ENCODE results near the gene VCP. TPM values are rescaled to one million over a fixed set of nuclear protein-coding genes. Genes with fewer than 3 reads are reported as not detected.

The VCP gene
- total and polyA plus RNA-seq, 9 of the 15 experiments (the other 6 are each of a cell fraction or from before 2014, with no cell fraction given): 7.1 to 257 (median 199) TPM

- no peak for TF ChIP-seq MAFF (IDR thresholded peaks at IDR 0.05; ENCODE audit: low read length)
- peak; percentile 27 to 73; a peak in 3 of 4 replicates for TF ChIP-seq RAD21 (CRISPR knock-in tag; conservative IDR thresholded peaks at IDR 0.05 in 1 of 2, IDR thresholded peaks at IDR 0.05 in 1 of 2)
- peak; percentile 53 to 76; a peak in 3 of 4 replicates for TF ChIP-seq FOXK2 (conservative IDR thresholded peaks at IDR 0.05 in 1 of 2, IDR thresholded peaks at IDR 0.05 in 1 of 2; ENCODE audit: low read depth in 2 of 2)
- peak; percentile 54 for TF ChIP-seq REST (IDR thresholded peaks at IDR 0.05; ENCODE audit: borderline replicate concordance)
- no peak for TF ChIP-seq REST (CRISPR knock-in tag; IDR thresholded peaks at IDR 0.05; ENCODE audit: low read depth)
- no peak for TF ChIP-seq ZMIZ1 (IDR thresholded peaks at IDR 0.05; ENCODE audit: low read depth in 2 of 2, low read length in 2 of 2)
- TF ChIP-seq ZNF592 (IDR thresholded peaks at IDR 0.05): 0 out of 2 replicates have a peak, but pooled peaks have one; percentile 44
These were observed 21.1 kb downstream of the VCP start (continued) for GRCh38 chr9:35051069-35051967.

All from K562 (cell line).